ENCODE results near the gene MYOZ2. TPM values are rescaled to one million over a fixed set of nuclear protein-coding genes. Genes with fewer than 3 reads are reported as not detected.
"Not testable (repeated sequence)": the region's sequence is repeated elsewhere in the genome, so short reads cannot be mapped to it uniquely, and the experiment has no call there.

MYOZ2 gene
- total RNA-seq, 4 donors from 2014 or later, result not detected

DNA sequence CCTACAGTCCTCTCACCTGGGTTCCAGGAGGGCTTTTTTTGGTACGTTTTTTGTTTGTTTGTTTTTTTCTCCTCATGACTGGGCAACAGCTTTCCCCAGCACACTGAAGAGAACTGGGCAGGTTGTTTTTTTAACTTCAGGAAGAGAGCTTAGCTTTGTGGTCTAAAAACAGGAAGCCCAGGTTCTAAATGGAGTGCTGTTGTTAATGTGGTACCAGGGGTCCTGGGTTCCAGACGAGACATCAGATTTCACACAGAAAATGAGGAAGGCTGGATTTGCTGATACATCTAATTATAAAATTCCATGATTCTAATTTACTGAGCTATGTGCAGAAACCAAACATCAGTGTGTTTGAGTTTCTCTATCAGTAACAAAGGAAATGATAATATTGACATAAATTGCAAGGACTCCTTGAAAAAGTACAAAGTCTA, 4.2 kb downstream of the MYOZ2 start:
- H3K4me3 ChIP-seq (ENCODE audit: low read depth, poor library complexity, severe bottlenecking), result no peak overlapping the region
- WGBS, 2 donors, result 54 to 64% methylated on average over 2 of the region's 2 CpGs
- DNase-seq (ENCODE audit: low spot score in 2 of 2), result no peak
- TF ChIP-seq POLR2A (IDR thresholded peaks at IDR 0.05) (no peak), CTCF (IDR thresholded peaks at IDR 0.05) (no peak)
- intact Hi-C loops (cut with DNase I; ENCODE audit: low total_unique reads), result no loop called here

DNA sequence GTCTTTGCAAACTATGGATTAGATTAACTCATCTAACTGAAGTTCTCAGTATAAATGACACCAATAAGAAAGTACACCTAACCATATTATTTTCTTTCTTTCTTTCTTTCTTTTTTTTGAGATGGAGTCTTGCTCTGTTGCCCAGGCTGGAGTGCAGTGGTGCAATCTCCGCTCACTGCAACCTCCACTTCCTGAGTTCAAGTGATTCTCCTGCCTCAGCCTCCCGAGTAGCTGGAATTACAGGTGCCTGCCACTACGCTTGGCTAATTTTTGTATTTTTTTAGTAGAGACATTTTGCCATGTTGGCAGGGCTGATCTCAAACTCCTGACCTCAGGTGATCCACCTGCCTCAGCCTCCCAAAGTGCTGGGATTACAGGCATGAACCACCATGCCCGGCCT, 5.7 kb downstream of the MYOZ2 start:
- WGBS, 2 donors, result 99% methylated on average over 4 of the region's 4 CpGs
- intact Hi-C loops (cut with DNase I; ENCODE audit: low total_unique reads); DNase-seq (ENCODE audit: low spot score in 2 of 2); H3K4me3 ChIP-seq (ENCODE audit: low read depth, poor library complexity, severe bottlenecking): not testable (repeated sequence)

DNA sequence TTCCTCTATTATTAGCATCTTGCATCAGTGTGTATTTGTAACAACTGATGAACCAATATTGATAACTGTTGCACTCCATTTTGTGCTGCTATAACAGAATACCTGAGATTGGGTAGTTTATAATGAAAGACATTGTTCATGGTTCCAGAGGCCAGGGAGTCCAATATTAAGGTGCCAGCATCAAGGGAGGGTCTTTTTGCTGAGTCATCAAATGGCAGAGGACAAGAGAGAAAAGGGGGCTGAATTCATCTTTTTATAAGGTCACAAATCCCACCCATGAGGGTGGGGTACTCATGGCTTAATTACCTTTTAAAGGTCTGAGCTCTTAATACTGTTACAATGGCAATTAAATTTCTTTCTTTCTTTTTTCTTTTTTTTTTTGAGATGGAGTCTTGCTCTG, 7.2 kb downstream of the MYOZ2 start:
- DNase-seq (ENCODE audit: low spot score in 2 of 2), result no peak
- TF ChIP-seq POLR2A (IDR thresholded peaks at IDR 0.05) (no peak), CTCF (IDR thresholded peaks at IDR 0.05) (no peak)
- no peak overlapping the region for H3K4me3 ChIP-seq (ENCODE audit: low read depth, poor library complexity, severe bottlenecking)
- intact Hi-C loops (cut with DNase I; ENCODE audit: low total_unique reads), result no loop called here

DNA sequence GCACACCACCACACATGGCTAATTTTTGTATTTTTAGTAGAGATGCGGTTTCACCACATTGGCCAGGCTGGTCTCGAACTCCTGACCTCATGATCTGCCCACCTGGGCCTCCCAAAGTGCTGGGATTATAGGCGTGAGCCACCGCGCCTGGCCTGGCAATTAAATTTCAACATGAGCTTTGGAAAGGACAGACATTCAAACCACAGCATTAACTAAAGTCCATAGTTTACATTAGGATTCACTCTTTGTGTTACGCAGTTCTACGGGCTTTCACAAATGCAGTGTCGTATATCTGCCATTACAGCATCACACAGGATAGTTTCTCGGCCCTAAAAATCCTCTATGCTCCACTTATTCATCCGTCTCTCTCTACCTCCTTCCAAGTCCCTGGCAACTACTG, 7.7 kb downstream of the MYOZ2 start:
- DNase-seq (ENCODE audit: low spot score in 2 of 2); intact Hi-C loops (cut with DNase I; ENCODE audit: low total_unique reads); H3K4me3 ChIP-seq (ENCODE audit: low read depth, poor library complexity, severe bottlenecking): not testable (repeated sequence)
- 96 to 98% methylated on average over 10 of the region's 10 CpGs for WGBS, 2 donors

- 82 to 87% methylated on average over 7 of the region's 7 CpGs for WGBS, 2 donors
- DNase-seq (ENCODE audit: low spot score in 2 of 2), result no peak
- intact Hi-C loops (cut with DNase I; ENCODE audit: low total_unique reads), result no loop called here
- H3K4me3 ChIP-seq (ENCODE audit: low read depth, poor library complexity, severe bottlenecking), result no peak overlapping the region
- TF ChIP-seq POLR2A (IDR thresholded peaks at IDR 0.05), result no peak
- no peak for TF ChIP-seq CTCF (IDR thresholded peaks at IDR 0.05)
Measured at GRCh38 chr4:119149110-119149509, 13.5 kb downstream of the MYOZ2 start.

DNA sequence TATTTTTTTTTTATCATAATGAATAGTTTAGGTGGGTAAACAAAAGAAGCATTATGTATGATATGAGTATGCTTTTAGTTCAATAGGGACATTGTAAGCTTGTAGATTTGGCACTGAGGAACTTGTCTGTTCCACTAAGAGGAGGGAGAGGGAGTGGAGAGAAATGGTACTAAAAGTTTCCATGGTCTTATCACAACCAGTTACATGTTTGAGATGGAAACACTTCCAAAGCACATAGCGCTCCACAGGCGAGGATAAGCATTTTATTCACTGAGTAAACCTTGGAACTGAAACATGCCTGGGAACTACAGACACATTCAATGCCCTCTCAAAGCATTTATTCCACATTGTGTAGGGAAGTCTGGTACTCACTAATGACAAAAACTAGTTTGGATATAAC, 15.5 kb downstream of the MYOZ2 start:
- intact Hi-C loops (cut with DNase I; ENCODE audit: low total_unique reads), result no loop called here
- TF ChIP-seq POLR2A (IDR thresholded peaks at IDR 0.05) (no peak), CTCF (IDR thresholded peaks at IDR 0.05) (no peak)
- WGBS, 2 donors, result 62 to 86% methylated on average over 2 of the region's 2 CpGs
- DNase-seq (ENCODE audit: low spot score in 2 of 2), result no peak
- H3K4me3 ChIP-seq (ENCODE audit: low read depth, poor library complexity, severe bottlenecking), result no peak overlapping the region

DNA sequence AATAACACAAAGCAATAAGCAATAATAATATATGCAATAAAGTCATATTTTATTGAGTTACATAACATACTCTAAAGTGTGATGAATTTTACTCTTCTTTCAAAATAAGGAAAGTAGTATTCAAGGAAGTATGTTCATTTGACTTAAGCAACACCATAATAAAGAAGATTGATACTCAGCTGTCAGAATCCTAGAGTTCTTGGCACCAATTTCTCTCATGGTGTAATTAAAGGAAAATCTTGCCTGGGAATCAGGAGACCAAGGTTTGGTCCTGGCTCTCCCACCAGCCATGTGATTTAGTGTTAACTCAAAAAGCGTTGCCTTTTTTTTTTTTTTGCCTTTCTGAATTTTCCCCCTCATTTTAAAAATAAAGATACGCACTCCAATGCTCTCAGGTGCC, 17.1 kb downstream of the MYOZ2 start:
- 71 to 81% methylated on average over 2 of the region's 2 CpGs for WGBS, 2 donors
- DNase-seq (ENCODE audit: low spot score in 2 of 2), result no peak
- intact Hi-C loops (cut with DNase I; ENCODE audit: low total_unique reads), result no loop called here
- H3K4me3 ChIP-seq (ENCODE audit: low read depth, poor library complexity, severe bottlenecking), result no peak overlapping the region
- no peak for TF ChIP-seq POLR2A (IDR thresholded peaks at IDR 0.05)
- TF ChIP-seq CTCF (IDR thresholded peaks at IDR 0.05), result no peak

Measured in lower leg skin (tissue), 4 donors.